Calu3 (cell line): Measurements from ENCODE around the gene DNAJA4. TPM values are rescaled to one million over a fixed set of nuclear protein-coding genes. Genes with fewer than 3 reads are reported as not detected.

Source experiments
- BruUV-seq: library from RNA; stranded (reverse); fragments of 400-500 nt; replicated peaks from 2 replicates; lab custom pipeline; 2021; lab: Mats Ljungman, UMichigan
- CTCF ChIA-PET: fragments of 300-600 bp; sonication (Branson Sonifier 250); formaldehyde crosslinking; loops from one replicate; lab custom pipeline; 2022; ENCODE audit warnings: antibody characterized with exemption; lab: Charles Lee
- DNase-seq: peaks from one replicate; pipeline ENCODE4 v3.0.0; 2022
- H3K27ac Mint-ChIP-seq: one replicate; pipeline ENCODE4 v1.8.0; 2022; ENCODE audit warnings: mixed read lengths; ENCODE audit not compliant: unreplicated experiment
- H3K27me3 Mint-ChIP-seq: one replicate; pipeline ENCODE4 v1.8.0; 2022; ENCODE audit warnings: mixed read lengths; ENCODE audit not compliant: unreplicated experiment
- H3K36me3 Mint-ChIP-seq: one replicate; pipeline ENCODE4 v1.8.0; 2022; ENCODE audit warnings: mild to moderate bottlenecking, moderate library complexity, mixed read lengths; ENCODE audit not compliant: insufficient read depth, unreplicated experiment
- H3K4me1 Mint-ChIP-seq: one replicate; pipeline ENCODE4 v1.8.0; 2022; ENCODE audit warnings: mild to moderate bottlenecking, low read depth, mixed read lengths; ENCODE audit not compliant: unreplicated experiment
- H3K4me3 Mint-ChIP-seq: one replicate; pipeline ENCODE4 v1.8.0; 2022; ENCODE audit warnings: mild to moderate bottlenecking, low read depth, moderate library complexity, mixed read lengths; ENCODE audit not compliant: unreplicated experiment
- H3K9me3 Mint-ChIP-seq: one replicate; pipeline ENCODE4 v1.8.0; 2022; ENCODE audit warnings: low read depth, mixed read lengths; ENCODE audit not compliant: unreplicated experiment
- intact Hi-C: fragments of 100-400 bp; cut with micrococcal nuclease; formaldehyde crosslinking; loops from one replicate; pipeline ENCODE4 v1.10.0; 2022; ENCODE audit not compliant: unreplicated experiment
- total RNA-seq: library from RNA; stranded (reverse); gene quantifications from 2 replicates; pipeline ENCODE4 v1.2.3, GENCODE V29; 2022
- TF ChIP-seq, protein P1 (sequence below): fragments of 200-600 bp; IDR thresholded peaks from one replicate; pipeline ENCODE4 v1.8.0; 2022; ENCODE audit warnings: antibody characterized with exemption; ENCODE audit not compliant: unreplicated experiment

DNAJA4 gene
- total RNA-seq, 1 experiment from 2014 or later = 53.6 TPM

DNA sequence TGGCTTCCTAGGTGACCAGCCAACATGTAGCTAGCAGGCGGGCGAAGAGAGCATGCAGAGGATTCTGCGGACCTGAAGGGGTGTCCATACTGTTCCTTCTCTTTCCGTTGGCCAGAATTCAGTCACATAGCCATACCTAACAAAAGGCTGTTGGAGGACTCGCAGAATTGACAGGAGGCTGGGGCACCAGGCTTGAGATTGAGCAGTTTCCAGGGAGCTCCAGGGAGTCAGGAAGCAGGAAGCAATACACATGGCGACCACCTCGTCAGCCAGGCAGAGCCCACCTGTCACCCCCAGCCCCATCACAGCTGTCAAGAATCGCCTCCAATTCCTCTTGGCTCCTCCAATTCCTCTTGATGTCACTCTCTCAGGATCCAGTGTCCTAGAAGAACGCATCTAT, 13.2 kb upstream of the DNAJA4 start:
- H3K9me3 Mint-ChIP-seq = no peaks in the 10 kb centered on the region
- DNase-seq = no peak
- no peak overlapping the region for H3K4me3 Mint-ChIP-seq
- CTCF ChIA-PET = interaction anchor here (0.6 kb wide), 1 partner anchor 9 kb away, joined by 3 read pairs; no protein-coding TSS in a partner anchor
- H3K27me3 Mint-ChIP-seq = peaks cover 20% of the 10 kb centered on the region
- intact Hi-C loops = no loop called here
- H3K27ac Mint-ChIP-seq = no peak overlapping the region
- TF ChIP-seq, protein P1, sequence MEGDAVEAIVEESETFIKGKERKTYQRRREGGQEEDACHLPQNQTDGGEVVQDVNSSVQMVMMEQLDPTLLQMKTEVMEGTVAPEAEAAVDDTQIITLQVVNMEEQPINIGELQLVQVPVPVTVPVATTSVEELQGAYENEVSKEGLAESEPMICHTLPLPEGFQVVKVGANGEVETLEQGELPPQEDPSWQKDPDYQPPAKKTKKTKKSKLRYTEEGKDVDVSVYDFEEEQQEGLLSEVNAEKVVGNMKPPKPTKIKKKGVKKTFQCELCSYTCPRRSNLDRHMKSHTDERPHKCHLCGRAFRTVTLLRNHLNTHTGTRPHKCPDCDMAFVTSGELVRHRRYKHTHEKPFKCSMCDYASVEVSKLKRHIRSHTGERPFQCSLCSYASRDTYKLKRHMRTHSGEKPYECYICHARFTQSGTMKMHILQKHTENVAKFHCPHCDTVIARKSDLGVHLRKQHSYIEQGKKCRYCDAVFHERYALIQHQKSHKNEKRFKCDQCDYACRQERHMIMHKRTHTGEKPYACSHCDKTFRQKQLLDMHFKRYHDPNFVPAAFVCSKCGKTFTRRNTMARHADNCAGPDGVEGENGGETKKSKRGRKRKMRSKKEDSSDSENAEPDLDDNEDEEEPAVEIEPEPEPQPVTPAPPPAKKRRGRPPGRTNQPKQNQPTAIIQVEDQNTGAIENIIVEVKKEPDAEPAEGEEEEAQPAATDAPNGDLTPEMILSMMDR = no peak
- no TSS peak for BruUV-seq
- H3K36me3 Mint-ChIP-seq = no peaks in the 10 kb centered on the region
- peaks cover 11% of the 10 kb centered on the region for H3K4me1 Mint-ChIP-seq

DNA sequence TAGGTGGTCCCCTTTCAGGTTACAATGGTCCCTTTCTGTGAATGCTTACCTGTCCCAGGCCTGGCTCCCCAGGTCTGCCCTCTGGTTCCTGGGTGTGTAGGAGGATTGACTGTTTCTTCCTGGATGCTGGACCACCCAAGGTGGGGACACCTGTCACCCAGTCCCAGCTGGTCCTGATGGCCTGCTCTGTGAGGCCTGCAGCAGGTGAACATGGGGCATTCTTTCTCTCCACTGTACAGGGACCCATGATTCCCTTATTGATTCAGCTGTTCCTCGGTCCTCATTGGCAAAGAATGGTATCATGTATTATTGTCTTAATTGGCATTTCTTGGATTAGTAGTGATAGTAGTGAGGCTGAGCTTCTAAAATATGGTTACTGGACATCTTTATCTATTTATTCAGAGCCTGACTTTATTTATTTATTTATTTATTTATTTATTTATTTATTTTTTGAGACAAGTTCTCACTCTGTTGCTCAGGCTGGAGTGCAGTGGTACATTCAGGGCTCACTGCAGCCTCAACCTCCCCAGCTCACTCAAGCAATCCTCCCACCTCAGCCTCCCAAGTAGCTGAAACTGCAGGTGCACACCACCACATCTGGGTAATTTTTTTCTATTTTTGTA, 8.8 kb upstream of the DNAJA4 start:
- no peaks in the 10 kb centered on the region for H3K36me3 Mint-ChIP-seq
- H3K27ac Mint-ChIP-seq = no peak overlapping the region
- no peak overlapping the region for H3K4me3 Mint-ChIP-seq
- no peaks in the 10 kb centered on the region for H3K9me3 Mint-ChIP-seq
- BruUV-seq = no TSS peak
- TF ChIP-seq, protein P1 = no peak
- intact Hi-C loops = no loop called here
- peaks cover 21% of the 10 kb centered on the region for H3K4me1 Mint-ChIP-seq
- no peak for DNase-seq
- CTCF ChIA-PET = interaction anchor here (0.5 kb wide), 1 partner anchor 189 kb away, joined by 3 read pairs; no protein-coding TSS in a partner anchor
- no peaks in the 10 kb centered on the region for H3K27me3 Mint-ChIP-seq

DNA sequence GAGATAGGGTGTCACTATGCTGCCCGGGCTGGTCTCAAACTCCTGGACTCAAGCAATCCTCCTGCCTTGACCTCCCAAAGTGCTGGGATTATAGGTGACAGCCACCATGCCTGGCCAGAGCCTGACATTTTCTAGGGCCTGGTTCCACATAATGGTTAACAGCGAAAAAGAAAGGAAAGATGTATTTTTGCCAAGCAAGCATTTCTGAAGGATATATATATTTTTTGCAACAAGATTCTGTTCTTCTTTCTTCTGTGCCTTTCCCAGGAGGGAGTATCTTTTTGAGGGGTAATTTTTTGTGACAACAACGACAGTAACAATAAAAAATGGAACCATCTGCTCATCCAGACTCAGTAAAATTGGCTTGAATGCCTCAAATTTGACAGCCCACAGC, 8.3 kb upstream of the DNAJA4 start:
- Mint-ChIP-seq H3K27me3 (no peaks in the 10 kb centered on the region), H3K36me3 (no peaks in the 10 kb centered on the region), H3K4me1 (peaks cover 23% of the 10 kb centered on the region), H3K27ac (no peak overlapping the region), H3K9me3 (no peaks in the 10 kb centered on the region), H3K4me3 (no peak overlapping the region)
- TF ChIP-seq, protein P1 = no peak
- CTCF ChIA-PET = no interaction called here
- BruUV-seq = no TSS peak
- intact Hi-C loops = no loop called here
- DNase-seq = no peak

DNA sequence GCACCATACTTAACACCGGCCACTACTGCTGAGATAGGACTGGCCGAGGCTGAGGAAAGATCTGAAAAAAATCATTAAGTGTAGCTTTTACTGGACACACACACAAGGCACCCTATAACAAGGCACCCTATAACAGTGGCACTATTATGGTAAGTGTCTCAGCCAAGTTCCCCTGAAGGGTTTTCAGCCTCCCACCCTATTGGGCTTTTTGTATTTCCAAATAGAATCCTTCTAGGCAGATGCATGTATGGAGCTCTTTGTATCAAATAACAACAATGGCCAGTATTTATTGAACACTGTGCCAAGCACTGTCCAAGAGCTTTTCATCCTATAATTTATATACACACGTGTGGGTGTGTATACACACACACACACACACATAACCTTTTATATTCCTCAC, 6.7 kb upstream of the DNAJA4 start:
- no TSS peak for BruUV-seq
- no peak overlapping the region for H3K4me3 Mint-ChIP-seq
- no peaks in the 10 kb centered on the region for H3K36me3 Mint-ChIP-seq
- H3K9me3 Mint-ChIP-seq = no peaks in the 10 kb centered on the region
- DNase-seq = no peak
- H3K4me1 Mint-ChIP-seq = peaks cover 23% of the 10 kb centered on the region
- TF ChIP-seq, protein P1 = no peak
- no peaks in the 10 kb centered on the region for H3K27me3 Mint-ChIP-seq
- intact Hi-C loops = no loop called here
- H3K27ac Mint-ChIP-seq = no peak overlapping the region
- CTCF ChIA-PET = no interaction called here
